SK-N-SH treated with all-trans-retinoic acid at 6 μM for 48 hours (cell line): ENCODE measurements around the gene CCN5.

Source experiments
- ARNTL ChIP-seq: fragments of 450-650 bp; formaldehyde crosslinking; IDR thresholded peaks from 2 replicates; pipeline ENCODE4 v1.5.0; 2020; ENCODE audit warnings: low read depth, mild to moderate bottlenecking, moderate library complexity, borderline replicate concordance
- OSR1 ChIP-seq: fragments of 250-450 bp; sonication (Bioruptor Pico); IDR thresholded peaks from 2 replicates; pipeline ENCODE4 v1.8.0; 2022; ENCODE audit warnings: moderate library complexity, mild to moderate bottlenecking, inconsistent platforms
- PATZ1 ChIP-seq: fragments of 250-450 bp; sonication (Bioruptor Pico); IDR thresholded peaks from 2 replicates; pipeline ENCODE4 v1.8.0; 2020; ENCODE audit warnings: mild to moderate bottlenecking, moderate library complexity, borderline replicate concordance
- RARB ChIP-seq: fragments of 250-450 bp; sonication (Bioruptor Pico); IDR thresholded peaks from 2 replicates; pipeline ENCODE4 v1.8.0; 2021; ENCODE audit warnings: mild to moderate bottlenecking, moderate library complexity
- ZC3H10 ChIP-seq: fragments of 250-450 bp; sonication (Bioruptor Pico); IDR thresholded peaks from 2 replicates; pipeline ENCODE4 v1.5.1; 2021; ENCODE audit warnings: mild to moderate bottlenecking, moderate library complexity
- ZNF70 ChIP-seq: fragments of 450-650 bp; formaldehyde crosslinking; IDR thresholded peaks from 2 replicates; pipeline ENCODE4 v1.5.0; 2020; ENCODE audit warnings: mild to moderate bottlenecking, moderate library complexity
- ZNF8 ChIP-seq: fragments of 450-650 bp; formaldehyde crosslinking; IDR thresholded peaks from 2 replicates; pipeline ENCODE4 v1.5.0; 2020; ENCODE audit warnings: mild to moderate bottlenecking, moderate library complexity
- TF ChIP-seq, protein P1 (sequence below): fragments of 250-450 bp; sonication (Bioruptor Pico); IDR thresholded peaks from 2 replicates; pipeline ENCODE4 v1.5.1; 2020; ENCODE audit warnings: low read depth, mild to moderate bottlenecking, moderate library complexity

- TF ChIP-seq ARNTL (no peak), PATZ1 (CRISPR knock-in tag) (no peak), ZNF8 (CRISPR knock-in tag) (no peak), ZC3H10 (CRISPR knock-in tag) (no peak), ZNF70 (no peak), RARB (CRISPR knock-in tag) (no peak), OSR1 (CRISPR knock-in tag) (no peak)
- TF ChIP-seq, protein P1, sequence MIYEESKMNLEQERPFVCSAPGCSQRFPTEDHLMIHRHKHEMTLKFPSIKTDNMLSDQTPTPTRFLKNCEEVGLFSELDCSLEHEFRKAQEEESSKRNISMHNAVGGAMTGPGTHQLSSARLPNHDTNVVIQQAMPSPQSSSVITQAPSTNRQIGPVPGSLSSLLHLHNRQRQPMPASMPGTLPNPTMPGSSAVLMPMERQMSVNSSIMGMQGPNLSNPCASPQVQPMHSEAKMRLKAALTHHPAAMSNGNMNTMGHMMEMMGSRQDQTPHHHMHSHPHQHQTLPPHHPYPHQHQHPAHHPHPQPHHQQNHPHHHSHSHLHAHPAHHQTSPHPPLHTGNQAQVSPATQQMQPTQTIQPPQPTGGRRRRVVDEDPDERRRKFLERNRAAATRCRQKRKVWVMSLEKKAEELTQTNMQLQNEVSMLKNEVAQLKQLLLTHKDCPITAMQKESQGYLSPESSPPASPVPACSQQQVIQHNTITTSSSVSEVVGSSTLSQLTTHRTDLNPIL (CRISPR knock-in tag), result no peak
Measured at GRCh38 chr20:44772636-44773035, 57.5 kb downstream of the CCN5 start.
